KOPT-K1 (cell line): ENCODE data around the gene CD1C.

Source experiments
- H3K27ac ChIP-seq: fragments of 200-600 bp; sonication (generic); 2 replicates; pipeline ENCODE4 v1.5.1; 2016; ENCODE audit warnings: antibody characterized with exemption, mild to moderate bottlenecking, low read depth, low read length; ENCODE audit not compliant: poor library complexity, severe bottlenecking
- H3K36me3 ChIP-seq: fragments of 200-600 bp; sonication (generic); 2 replicates; pipeline ENCODE4 v1.5.1; 2017; ENCODE audit warnings: antibody characterized with exemption, mild to moderate bottlenecking, low read length, moderate library complexity; ENCODE audit not compliant: insufficient read depth
- H3K9me3 ChIP-seq: fragments of 200-600 bp; sonication (generic); 2 replicates; pipeline ENCODE4 v1.5.1; 2017; ENCODE audit warnings: antibody characterized with exemption, low read length, mild to moderate bottlenecking; ENCODE audit not compliant: insufficient read depth, poor library complexity, severe bottlenecking

Gene CD1C

DNA sequence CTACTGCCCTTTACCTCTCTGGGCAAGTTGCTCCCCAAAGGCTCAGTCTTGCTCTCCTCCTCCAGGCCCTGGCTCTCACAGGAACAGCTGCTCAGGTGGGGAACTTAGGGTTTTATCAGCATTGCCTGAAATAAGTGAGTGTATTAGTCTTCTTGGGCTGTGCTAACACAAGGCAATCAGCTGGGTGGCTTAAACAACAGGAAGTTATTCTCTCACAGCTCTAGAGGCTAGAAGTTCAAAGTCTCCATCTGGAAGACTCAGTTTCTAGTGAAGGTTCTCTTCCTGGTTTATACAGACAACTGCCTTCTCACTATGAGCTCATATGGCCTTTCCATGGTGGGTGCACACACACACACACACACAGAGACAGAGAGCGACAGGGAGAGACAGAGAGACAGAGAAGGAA lies 2.8 kb upstream of the CD1C start:
- H3K27ac ChIP-seq: peak overlapping the region; percentile 89
- no peaks in the 10 kb centered on the region; the same call in 1 of the 2 replicates for H3K36me3 ChIP-seq
- H3K9me3 ChIP-seq: no peaks in the 10 kb centered on the region

GRCh38 chr1:158290321-158290844 lies 660 bp downstream of the CD1C start:
- Histone ChIP-seq H3K36me3 (peaks cover 11% of the 10 kb centered on the region), H3K9me3 (peaks cover 3% of the 10 kb centered on the region), H3K27ac (peak overlapping the region; percentile 89)

GRCh38 chr1:158295791-158296190 lies 6.1 kb downstream of the CD1C start:
- Histone ChIP-seq H3K27ac (no peak overlapping the region), H3K36me3 (peaks cover 11% of the 10 kb centered on the region), H3K9me3 (peaks cover 39% of the 10 kb centered on the region)

DNA sequence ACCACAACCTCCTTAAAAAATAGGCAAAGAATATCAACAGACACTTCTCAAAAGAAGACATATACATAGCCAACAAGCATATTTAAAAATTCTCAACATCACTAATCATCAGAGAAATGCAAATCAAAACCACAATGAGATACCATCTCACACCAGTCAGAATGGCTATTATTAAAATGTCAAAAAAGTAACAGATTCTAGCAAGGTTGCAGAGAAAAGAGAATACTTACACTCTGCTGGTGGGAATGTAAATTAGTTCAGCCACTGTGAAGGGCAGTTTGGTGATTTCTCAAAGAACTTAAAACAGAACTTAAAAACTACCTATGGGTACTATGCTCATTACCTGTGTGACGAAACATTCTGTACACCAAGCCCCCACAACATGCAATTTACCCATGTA lies 20.9 kb downstream of the CD1C start:
- H3K36me3 ChIP-seq: no peaks in the 10 kb centered on the region
- H3K27ac ChIP-seq: no peak overlapping the region
- peaks cover 48% of the 10 kb centered on the region for H3K9me3 ChIP-seq

DNA sequence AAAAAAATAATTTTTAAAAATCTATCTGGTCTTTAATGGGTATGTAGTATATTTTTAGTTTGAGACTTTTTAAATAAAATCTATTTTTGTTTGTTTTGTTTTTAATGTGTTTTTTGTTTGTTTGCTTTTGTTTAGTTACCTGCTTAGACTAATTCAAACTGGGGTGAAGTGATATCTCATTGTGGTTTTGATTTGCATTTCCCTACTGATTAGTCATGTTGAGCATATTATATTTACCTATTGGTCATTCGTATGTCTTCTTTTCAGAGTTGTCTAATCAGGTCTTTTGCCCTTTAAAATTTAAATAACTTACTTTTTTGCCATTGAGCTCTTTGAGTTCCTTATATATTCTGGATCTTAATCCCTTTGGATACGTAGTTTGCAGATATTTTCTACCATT lies 21.3 kb downstream of the CD1C start:
- H3K9me3 ChIP-seq: peaks cover 52% of the 10 kb centered on the region
- H3K27ac ChIP-seq: no peak overlapping the region
- no peaks in the 10 kb centered on the region for H3K36me3 ChIP-seq

- Histone ChIP-seq H3K36me3 (peaks cover 59% of the 10 kb centered on the region), H3K27ac (no peak overlapping the region), H3K9me3 (peaks cover 77% of the 10 kb centered on the region)
Measured at GRCh38 chr1:158323866-158324265, 34.1 kb downstream of the CD1C start.

DNA sequence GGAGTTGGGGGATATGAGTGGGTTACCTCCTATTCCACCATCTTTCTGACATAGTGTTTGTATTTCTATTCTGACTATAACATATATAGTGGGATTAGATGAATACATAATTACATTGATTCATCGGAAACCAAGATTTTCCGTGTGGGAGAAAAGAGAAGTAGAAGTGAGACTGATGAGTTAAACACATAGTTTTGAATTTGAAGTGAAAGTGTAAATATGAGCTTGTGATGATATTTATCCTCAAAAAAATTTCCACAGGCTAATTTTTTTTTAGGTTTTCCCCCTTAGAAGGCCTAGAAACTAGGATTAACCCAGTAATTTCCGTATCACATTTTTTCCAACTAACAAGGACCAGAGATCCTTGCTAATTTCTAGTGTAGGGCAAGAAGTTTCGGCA lies 34.7 kb downstream of the CD1C start:
- peaks cover 77% of the 10 kb centered on the region for H3K9me3 ChIP-seq
- peaks cover 65% of the 10 kb centered on the region for H3K36me3 ChIP-seq
- no peak overlapping the region for H3K27ac ChIP-seq

- Histone ChIP-seq H3K36me3 (peaks cover 67% of the 10 kb centered on the region), H3K27ac (peak overlapping the region; percentile 99), H3K9me3 (peaks cover 49% of the 10 kb centered on the region)
Measured at GRCh38 chr1:158327481-158327880, 37.8 kb downstream of the CD1C start.

- Histone ChIP-seq H3K27ac (peak overlapping the region; percentile 99), H3K36me3 (peaks cover 58% of the 10 kb centered on the region), H3K9me3 (peaks cover 40% of the 10 kb centered on the region)
Measured at GRCh38 chr1:158328426-158328825, 38.7 kb downstream of the CD1C start.

GRCh38 chr1:158329300-158329699 lies 39.6 kb downstream of the CD1C start:
- H3K9me3 ChIP-seq: peaks cover 31% of the 10 kb centered on the region
- H3K36me3 ChIP-seq: peaks cover 50% of the 10 kb centered on the region
- H3K27ac ChIP-seq: peak overlapping the region; percentile 99

DNA sequence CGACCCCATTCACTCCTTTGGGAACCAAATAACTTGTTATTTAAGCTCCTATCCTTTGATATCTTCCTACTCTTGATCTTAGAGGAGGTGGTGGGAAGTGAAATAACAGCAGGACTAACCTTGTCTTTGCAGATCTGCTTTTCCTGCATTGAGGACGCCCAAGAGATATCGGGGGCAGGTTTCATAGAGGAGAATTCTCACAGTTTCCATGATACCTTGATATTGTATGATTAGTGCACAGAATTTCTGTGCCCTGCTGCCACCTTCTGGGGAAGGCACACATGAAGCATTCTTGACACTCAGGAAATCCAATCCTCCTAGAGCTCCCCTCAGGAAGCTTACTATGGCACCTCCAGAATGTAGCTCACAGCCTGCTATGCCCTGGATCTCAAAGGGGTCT lies 40.0 kb downstream of the CD1C start:
- peak overlapping the region; percentile 99 for H3K27ac ChIP-seq
- H3K9me3 ChIP-seq: peaks cover 27% of the 10 kb centered on the region
- H3K36me3 ChIP-seq: peaks cover 45% of the 10 kb centered on the region

DNA sequence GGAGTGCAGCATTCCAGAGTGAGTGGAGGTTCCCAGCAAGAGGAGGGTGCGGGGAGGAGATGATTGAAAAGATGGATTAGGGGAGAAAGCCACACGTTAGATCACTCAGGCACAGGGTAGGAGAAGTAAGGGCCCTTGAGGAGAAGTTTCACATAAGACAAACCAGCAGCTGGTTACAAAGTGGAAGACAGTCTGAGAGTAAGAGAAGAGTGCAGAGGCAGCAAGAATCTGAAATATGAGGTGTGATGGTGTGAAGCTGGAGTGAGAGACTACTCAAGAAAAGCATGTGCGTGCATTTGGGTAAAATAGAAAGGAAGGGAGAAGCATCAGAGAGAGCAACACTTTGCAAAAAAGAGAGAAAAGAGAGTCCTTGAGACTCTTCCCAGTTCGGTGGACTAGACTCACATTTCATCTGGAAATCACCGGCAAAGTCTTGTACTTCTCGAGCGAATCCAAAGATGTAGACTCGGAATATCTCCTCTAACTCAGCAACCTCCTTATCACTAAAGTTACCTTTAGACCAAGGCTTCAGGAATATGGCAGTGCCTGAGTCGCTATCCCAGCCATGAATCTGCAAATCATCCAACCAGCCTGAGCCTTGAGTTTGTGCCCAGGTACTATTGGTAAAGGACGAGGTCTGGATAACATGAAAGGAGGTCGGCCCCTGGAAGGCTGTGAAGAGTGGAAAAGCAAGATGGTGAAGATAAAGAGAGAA lies 40.8 kb downstream of the CD1C start:
- peaks cover 20% of the 10 kb centered on the region for H3K9me3 ChIP-seq
- peak overlapping the region; percentile 99 for H3K27ac ChIP-seq

DNA sequence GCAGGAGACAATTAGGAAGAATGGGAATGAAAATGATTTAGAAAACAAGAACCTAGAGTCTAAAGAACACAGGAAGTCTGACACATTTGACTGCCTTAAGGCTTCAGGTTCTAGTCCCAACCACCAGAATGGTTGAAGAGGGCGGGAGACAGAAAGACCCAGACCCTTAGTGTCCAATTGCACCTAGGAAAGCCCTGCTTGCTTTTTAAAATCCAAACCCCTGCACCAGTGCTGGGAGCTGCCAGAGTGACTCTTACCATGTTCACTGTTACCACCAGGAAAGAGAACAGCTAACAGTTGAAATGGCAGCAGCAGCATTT lies 41.3 kb downstream of the CD1C start:
- Histone ChIP-seq H3K36me3 (peaks cover 32% of the 10 kb centered on the region), H3K27ac (peak overlapping the region; percentile 99)

More for the DNA sequence above, 40.8 kb downstream of the CD1C start:
- H3K36me3 ChIP-seq: peaks cover 37% of the 10 kb centered on the region

GRCh38 chr1:158331481-158332150 lies 41.9 kb downstream of the CD1C start, which contains the start of gene CD1B:
TSS of gene CD1B (minus strand) at chr1:158331531. CDS start at chr1:158331423, 108 bp downstream.
- peaks cover 20% of the 10 kb centered on the region for H3K9me3 ChIP-seq
- H3K36me3 ChIP-seq: peaks cover 29% of the 10 kb centered on the region
- H3K27ac ChIP-seq: peak within 1 kb of the TSS; percentile 99

More for the DNA sequence above, 41.3 kb downstream of the CD1C start:
- H3K9me3 ChIP-seq: peaks cover 18% of the 10 kb centered on the region

DNA sequence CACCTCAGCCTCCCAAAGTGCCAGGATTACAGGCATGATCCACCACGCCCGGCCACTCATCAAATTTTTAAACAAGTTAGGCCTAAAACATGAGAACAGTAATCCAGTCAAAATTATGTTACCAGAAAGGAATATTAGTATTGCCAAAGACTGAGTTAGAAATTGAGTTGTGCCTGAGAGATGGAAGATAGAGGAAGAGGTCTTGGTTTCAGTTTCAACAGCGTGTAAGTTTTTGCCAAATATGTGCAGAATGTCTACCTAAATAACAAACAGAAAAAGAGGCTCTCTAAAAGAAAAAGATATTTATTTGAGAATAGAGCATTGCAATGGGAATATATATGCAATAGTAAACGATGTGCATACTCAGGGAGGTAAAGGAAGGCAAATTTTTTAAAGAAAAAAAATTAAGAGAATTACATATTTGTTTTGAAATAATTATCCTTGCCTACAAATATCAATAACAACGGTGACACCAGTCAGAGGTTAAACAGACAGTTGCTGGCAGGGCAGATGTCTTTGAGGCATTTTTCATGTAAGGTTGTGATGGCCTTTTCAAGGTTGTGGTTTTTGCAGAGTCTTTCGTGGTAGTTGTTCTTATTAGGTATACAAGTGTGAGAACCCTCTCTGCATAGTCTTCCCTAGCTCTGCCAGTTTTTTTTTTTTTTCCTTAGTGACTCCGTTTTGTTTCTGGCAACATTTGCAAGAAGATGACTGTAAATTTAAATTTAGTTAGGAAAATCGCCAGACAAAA lies 43.9 kb downstream of the CD1C start:
- Histone ChIP-seq H3K9me3 (peaks cover 24% of the 10 kb centered on the region), H3K36me3 (peaks cover 10% of the 10 kb centered on the region), H3K27ac (peak overlapping the region; percentile 99)
